GM12874 (cell line): ENCODE results near the gene EOMES.

Experiments used
- TF ChIP-seq, protein P1 (sequence below): IDR thresholded peaks from 2 replicates; pipeline ENCODE4 v1.5.1; 2011; ENCODE audit warnings: low read depth, mild to moderate bottlenecking, control low read depth, low read length, moderate library complexity; ENCODE audit not compliant: insufficient read depth

The EOMES gene

DNA sequence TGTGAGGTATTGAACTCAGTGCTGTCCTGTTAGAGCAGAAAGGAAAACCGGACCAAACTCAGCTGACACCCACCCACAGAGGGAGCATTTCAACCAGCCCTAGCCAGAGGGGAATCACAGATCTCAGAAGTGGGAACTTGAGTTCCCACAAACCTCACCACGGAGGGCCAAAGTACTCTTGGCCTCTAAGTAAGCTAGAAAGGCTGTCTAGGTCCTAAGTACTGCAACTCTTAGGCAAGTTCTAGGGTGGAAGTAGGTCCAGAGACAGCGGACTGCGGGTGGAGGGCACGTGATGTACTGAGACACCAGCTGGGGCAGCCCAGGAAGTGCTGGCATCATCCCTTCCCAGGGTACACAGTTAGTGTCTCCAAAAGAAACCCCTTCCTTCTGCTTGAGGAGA, 34.1 kb downstream of the EOMES start:
- TF ChIP-seq, protein P1, sequence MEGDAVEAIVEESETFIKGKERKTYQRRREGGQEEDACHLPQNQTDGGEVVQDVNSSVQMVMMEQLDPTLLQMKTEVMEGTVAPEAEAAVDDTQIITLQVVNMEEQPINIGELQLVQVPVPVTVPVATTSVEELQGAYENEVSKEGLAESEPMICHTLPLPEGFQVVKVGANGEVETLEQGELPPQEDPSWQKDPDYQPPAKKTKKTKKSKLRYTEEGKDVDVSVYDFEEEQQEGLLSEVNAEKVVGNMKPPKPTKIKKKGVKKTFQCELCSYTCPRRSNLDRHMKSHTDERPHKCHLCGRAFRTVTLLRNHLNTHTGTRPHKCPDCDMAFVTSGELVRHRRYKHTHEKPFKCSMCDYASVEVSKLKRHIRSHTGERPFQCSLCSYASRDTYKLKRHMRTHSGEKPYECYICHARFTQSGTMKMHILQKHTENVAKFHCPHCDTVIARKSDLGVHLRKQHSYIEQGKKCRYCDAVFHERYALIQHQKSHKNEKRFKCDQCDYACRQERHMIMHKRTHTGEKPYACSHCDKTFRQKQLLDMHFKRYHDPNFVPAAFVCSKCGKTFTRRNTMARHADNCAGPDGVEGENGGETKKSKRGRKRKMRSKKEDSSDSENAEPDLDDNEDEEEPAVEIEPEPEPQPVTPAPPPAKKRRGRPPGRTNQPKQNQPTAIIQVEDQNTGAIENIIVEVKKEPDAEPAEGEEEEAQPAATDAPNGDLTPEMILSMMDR, result no peak

DNA sequence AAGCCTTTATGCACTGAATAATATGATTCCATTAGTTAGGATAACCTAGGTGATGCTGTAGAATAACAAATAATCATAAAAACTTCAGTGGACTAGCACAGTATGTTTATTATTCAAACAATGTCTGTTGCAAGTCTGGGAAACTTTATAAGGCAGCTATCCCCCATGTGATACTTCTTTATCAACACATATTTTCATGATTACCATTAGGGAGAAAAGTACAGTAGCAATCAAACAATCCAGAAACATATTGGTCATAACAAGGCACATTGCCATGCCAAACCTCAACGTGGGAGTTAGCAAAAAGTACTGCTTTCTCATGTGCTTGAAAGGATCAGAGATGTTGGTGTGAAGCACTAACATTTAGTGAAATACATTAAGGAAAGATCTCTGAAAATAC, 35.5 kb downstream of the EOMES start:
- TF ChIP-seq, protein P1, result no peak

DNA sequence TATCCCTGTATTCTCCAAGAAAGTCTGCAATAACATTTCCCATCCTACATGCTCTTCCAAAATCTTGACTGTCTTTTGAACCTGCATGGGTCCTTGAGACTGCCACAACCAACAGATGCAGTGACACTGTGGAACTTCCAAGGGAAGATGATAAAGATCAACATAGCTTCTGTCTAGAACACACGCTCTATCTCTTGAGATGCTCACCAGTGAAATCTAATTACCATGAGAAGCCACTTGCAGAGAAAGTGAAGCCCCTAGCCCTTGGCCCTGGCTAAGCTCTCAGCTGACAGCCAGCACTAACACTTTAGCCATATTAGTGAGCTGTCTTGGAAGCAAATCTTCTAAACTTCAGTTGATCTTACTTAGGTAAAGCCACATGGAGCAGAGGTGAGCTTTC, 36.6 kb downstream of the EOMES start:
- TF ChIP-seq, protein P1, result no peak

DNA sequence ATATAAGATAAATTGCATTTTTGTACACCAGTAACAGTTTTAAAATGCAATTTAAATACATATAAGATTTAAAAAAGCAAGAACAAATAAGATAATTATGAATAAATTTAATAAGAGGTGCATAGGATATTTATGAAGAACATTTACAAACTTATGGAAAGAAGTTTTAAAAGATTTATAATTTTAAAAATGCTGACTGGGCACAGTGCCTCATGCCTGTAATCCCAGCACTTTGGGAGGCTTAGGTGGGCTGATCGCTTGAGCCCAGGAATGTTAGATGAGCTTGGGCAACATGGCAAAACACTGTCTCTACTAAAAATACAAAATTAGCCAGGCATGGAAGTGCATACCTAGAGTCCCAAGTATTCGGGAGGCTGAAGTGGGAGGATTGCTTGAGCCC, 37.8 kb downstream of the EOMES start:
- TF ChIP-seq, protein P1, result no peak

DNA sequence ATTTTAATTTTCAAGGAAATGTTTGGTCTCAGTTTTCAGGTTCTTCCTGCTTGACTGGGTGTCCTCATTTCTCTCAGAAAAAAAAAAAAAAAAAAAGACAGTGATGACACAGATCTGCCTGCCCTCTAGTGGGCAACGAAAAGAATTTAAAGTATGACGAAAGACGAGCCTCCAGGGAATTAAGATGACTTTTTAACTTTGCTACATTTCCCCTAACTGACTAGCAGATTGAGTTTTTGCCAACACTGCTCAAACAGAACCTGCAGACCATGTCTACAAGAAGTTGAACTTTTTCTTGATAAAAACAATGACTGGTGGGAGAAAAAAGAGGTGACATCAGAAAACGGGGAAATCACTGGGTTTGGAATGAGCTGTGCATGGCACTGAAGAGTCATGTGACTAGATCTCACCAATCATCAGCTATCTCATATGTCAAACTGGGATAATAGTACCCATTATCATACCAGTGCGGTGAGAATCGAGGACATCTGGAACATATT, 40.8 kb downstream of the EOMES start:
- TF ChIP-seq, protein P1, result peak; percentile 51; the same call in 1 of the 2 replicates

DNA sequence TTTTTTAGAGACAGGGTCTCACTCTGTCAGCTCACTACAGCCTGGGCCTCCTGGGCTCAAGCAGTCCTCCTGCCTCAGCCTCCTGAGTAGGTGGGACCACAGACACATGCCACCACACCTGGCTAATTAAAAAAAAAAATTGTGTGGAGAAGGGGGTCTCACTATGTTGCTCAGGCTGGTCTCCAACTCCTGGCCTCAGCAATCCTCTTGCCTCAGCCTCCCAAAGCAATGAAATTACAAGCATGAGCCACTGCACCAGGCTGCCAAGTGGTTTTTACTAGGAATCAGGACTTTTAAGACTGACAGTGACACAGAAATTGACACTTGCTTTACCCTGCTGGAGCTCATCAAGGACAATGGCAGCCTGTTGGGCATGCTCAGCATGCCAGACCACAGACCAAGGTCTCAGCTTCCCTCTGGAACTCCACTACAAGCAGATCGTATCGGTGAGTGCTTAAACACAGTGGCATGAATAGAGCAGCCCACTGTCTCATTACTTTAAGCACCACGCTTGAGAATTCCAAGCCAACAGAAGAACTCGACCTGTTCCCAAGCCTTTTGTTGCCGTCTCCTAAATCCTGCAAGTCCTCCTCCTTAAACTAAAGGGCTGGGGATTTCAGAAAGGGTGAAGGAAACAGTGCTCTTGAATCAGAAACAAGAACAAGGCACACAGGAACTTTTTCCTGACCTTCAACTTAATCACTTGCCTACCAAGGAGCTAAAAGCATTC, 41.4 kb downstream of the EOMES start:
- TF ChIP-seq, protein P1, result no peak

DNA sequence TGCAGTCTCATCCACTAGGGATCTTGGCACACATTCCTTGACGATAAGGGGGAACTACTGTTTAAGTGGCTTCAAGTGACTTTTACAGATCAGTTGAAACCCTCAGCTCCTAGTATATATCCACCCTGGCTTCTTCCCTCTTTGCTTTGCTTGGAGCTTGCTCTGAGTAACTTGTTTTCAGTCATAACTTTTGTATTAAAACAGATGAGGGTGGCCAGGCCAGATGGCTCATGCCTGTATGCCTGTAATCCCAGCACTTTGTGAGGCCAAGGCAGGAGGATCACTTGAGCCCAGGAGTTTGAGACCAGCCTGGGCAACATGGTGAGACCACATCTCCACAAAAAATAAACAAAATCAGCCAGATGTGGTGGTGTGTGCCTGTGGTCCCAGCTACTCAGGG, 42.4 kb downstream of the EOMES start:
- TF ChIP-seq, protein P1, result no peak

DNA sequence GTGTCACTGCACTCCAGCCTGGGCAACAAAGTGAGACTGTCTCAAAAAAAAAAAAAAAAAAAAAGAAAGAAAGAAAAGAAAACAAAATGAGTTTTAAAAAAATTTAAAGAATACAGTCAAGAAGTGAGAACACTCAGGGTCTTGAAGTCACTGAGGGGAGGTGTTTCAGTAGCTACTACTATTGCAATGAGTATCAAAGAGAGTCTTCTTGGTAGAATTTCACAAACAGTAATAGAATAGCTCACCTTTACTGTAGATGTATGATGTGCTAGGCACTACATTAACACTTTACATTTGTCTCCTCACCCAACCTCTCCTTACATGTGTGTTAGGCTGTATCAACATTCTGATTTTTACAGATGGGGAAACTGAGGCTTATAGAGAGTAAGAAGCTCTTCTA, 43.9 kb downstream of the EOMES start:
- TF ChIP-seq, protein P1, result no peak
